H1 (cell line): ENCODE results near the gene ZBTB20. TPM values are rescaled to one million over a fixed set of nuclear protein-coding genes. Genes with fewer than 3 reads are reported as not detected.

ENCODE experiments used
- CTCF ChIA-PET: fragments of 300-600 bp; sonication (Branson Sonifier 250); formaldehyde crosslinking; loops from one replicate; lab custom pipeline; 2021; ENCODE audit not compliant: partially characterized antibody; lab: Charles Lee
- POLR2A ChIA-PET: fragments of 300-600 bp; sonication (Branson Sonifier 250); formaldehyde crosslinking; loops from one replicate; lab custom pipeline; 2021; ENCODE audit warnings: inconsistent platforms; ENCODE audit not compliant: partially characterized antibody; lab: Charles Lee
- DNase-seq, 2 experiments: peaks; one replicate each; pipeline versions ENCODE4 v3.0.0 to v3.0.0-alpha.2; 2010 to 2022; ENCODE audit warnings: low spot score in 2 of 2, low read depth in 1 of 2, mixed read lengths in 1 of 2
- FAIRE-seq: peaks from 2 replicates; lab custom pipeline; 2011; peaks lifted over from hg19 to GRCh38; lab: Jason Lieb, UNC
- H2AFZ ChIP-seq: 2 replicates; pipeline ENCODE4 v1.8.1; 2012; ENCODE audit warnings: low read length, inconsistent platforms
- H2AK5ac ChIP-seq: 2 replicates; pipeline ENCODE4 v1.6.1; 2013; ENCODE audit warnings: low read depth, low read length
- H2BK120ac ChIP-seq: replicated peaks from 2 replicates; pipeline ENCODE3; 2013; ENCODE audit warnings: low read depth, low read length, inconsistent platforms
- H2BK12ac ChIP-seq: 2 replicates; pipeline ENCODE4 v1.6.1; 2013; ENCODE audit warnings: low read depth, low read length
- H2BK15ac ChIP-seq: 2 replicates; pipeline ENCODE4 v1.6.1; 2013; ENCODE audit warnings: low read length
- H2BK20ac ChIP-seq: 2 replicates; pipeline ENCODE4 v1.6.1; 2013; ENCODE audit warnings: low read length
- H2BK5ac ChIP-seq: 2 replicates; pipeline ENCODE4 v1.6.1; 2013; ENCODE audit warnings: low read depth, low read length
- H3K14ac ChIP-seq: 2 replicates; pipeline ENCODE4 v1.6.1; 2013; ENCODE audit warnings: inconsistent platforms; ENCODE audit not compliant: insufficient read length
- H3K18ac ChIP-seq: 2 replicates; pipeline ENCODE4 v1.6.1; 2013; ENCODE audit warnings: low read length; ENCODE audit errors: extremely low read depth
- H3K23ac ChIP-seq: 2 replicates; pipeline ENCODE4 v1.6.1; 2013; ENCODE audit warnings: inconsistent platforms; ENCODE audit not compliant: insufficient read length
- H3K23me2 ChIP-seq: 2 replicates; pipeline ENCODE4 v1.6.1; 2013; ENCODE audit warnings: low read depth, low read length
- H3K27ac ChIP-seq: 2 replicates; pipeline ENCODE4 v1.6.1; 2011; ENCODE audit warnings: low read depth, low read length, inconsistent platforms
- H3K27me3 ChIP-seq, 4 experiments: replicated peaks in 1 of 4; 1 replicate in 1 of 4; 2 replicates in 3 of 4; pipeline versions ENCODE4 v1.6.1 to v1.8.1; 2011 to 2013; ENCODE audit warnings: low read length in 3 of 4, mild to moderate bottlenecking in 3 of 4, inconsistent platforms in 2 of 4, mixed read lengths in 2 of 4, moderate library complexity in 1 of 4; ENCODE audit not compliant: control insufficient read depth in 3 of 4, insufficient read depth in 3 of 4; ENCODE audit errors: extremely low read depth in 1 of 4
- H3K36me3 ChIP-seq, 4 experiments: 2 replicates each; pipeline versions ENCODE4 v1.6.1 to v1.8.1; 2011 to 2013; ENCODE audit warnings: mild to moderate bottlenecking in 4 of 4, low read length in 3 of 4, moderate library complexity in 2 of 4, control low read depth in 1 of 4, inconsistent platforms in 1 of 4; ENCODE audit not compliant: insufficient read depth in 4 of 4, control insufficient read depth in 2 of 4
- H3K4ac ChIP-seq: replicated peaks from 2 replicates; pipeline ENCODE3; 2013; ENCODE audit warnings: low read length, low read depth, mixed read lengths, inconsistent platforms; ENCODE audit not compliant: insufficient read length
- H3K4me1 ChIP-seq, 4 experiments: replicated peaks in 1 of 4; 1 replicate in 1 of 4; 2 replicates in 3 of 4; pipeline versions ENCODE4 v1.6.1 to v1.8.1; 2011 to 2013; ENCODE audit warnings: low read length in 3 of 4, inconsistent platforms in 2 of 4, mixed read lengths in 1 of 4; ENCODE audit not compliant: insufficient read depth in 4 of 4, control insufficient read depth in 3 of 4
- H3K4me2 ChIP-seq, 2 experiments: 2 replicates each; pipeline versions ENCODE4 v1.6.1 to v1.8.1; 2011 to 2013; ENCODE audit warnings: low read depth in 2 of 2, low read length in 2 of 2, control low read depth in 1 of 2, inconsistent platforms in 1 of 2, mild to moderate bottlenecking in 1 of 2; ENCODE audit not compliant: insufficient read depth in 1 of 2
- H3K4me3 ChIP-seq, 4 experiments: fragments of 200-600, 300-600 bp in 1 of 4; sonication (generic), shearing (Covaris generic), sonication (Bioruptor Twin) in 1 of 4; 2 replicates each; pipeline versions ENCODE4 v1.5.1 to v1.8.1; 2011 to 2016; ENCODE audit warnings: low read length in 4 of 4, low read depth in 3 of 4, control low read depth in 2 of 4, inconsistent platforms in 2 of 4, mild to moderate bottlenecking in 2 of 4, mixed read lengths in 1 of 4, moderate library complexity in 1 of 4; ENCODE audit not compliant: insufficient read depth in 2 of 4; ENCODE audit errors: extremely low read depth in 1 of 4
- H3K56ac ChIP-seq: replicated peaks from 2 replicates; pipeline ENCODE3; 2013; ENCODE audit warnings: low read depth, mild to moderate bottlenecking, mixed read lengths, low read length, inconsistent platforms; ENCODE audit not compliant: insufficient read length
- H3K79me1 ChIP-seq: 2 replicates; pipeline ENCODE4 v1.6.1; 2013; ENCODE audit warnings: low read depth, low read length, control low read depth
- H3K79me2 ChIP-seq, 2 experiments: 2 replicates each; pipeline versions ENCODE4 v1.6.1 to v1.8.1; 2012 to 2013; ENCODE audit warnings: low read length in 2 of 2, mild to moderate bottlenecking in 2 of 2, inconsistent platforms in 1 of 2; ENCODE audit not compliant: insufficient read depth in 2 of 2, control insufficient read depth in 1 of 2
- H3K9ac ChIP-seq, 4 experiments: replicated peaks in 1 of 4; 1 replicate in 1 of 4; 2 replicates in 3 of 4; pipeline versions ENCODE4 v1.6.1 to v1.8.1; 2011 to 2013; ENCODE audit warnings: low read depth in 3 of 4, low read length in 3 of 4, control low read depth in 2 of 4, mild to moderate bottlenecking in 2 of 4, moderate library complexity in 2 of 4, inconsistent platforms in 1 of 4; ENCODE audit errors: extremely low read depth in 1 of 4
- H3K9me3 ChIP-seq, 2 experiments: 2 replicates each; pipeline versions ENCODE4 v1.6.1 to v1.8.1; 2012 to 2013; ENCODE audit warnings: mild to moderate bottlenecking in 2 of 2, moderate library complexity in 2 of 2, control low read depth in 1 of 2, inconsistent platforms in 1 of 2, low read depth in 1 of 2, low read length in 1 of 2, mixed read lengths in 1 of 2; ENCODE audit not compliant: insufficient read depth in 2 of 2
- H4K20me1 ChIP-seq, 2 experiments: replicated peaks in 1 of 2; 2 replicates each; pipeline versions ENCODE3 to v1.8.1; 2011 to 2013; ENCODE audit warnings: inconsistent platforms in 2 of 2, low read length in 2 of 2, mild to moderate bottlenecking in 1 of 2; ENCODE audit not compliant: insufficient read depth in 2 of 2, control insufficient read depth in 1 of 2
- H4K5ac ChIP-seq: 2 replicates; pipeline ENCODE4 v1.6.1; 2013; ENCODE audit warnings: low read length, low read depth, mixed read lengths, inconsistent platforms; ENCODE audit not compliant: insufficient read length
- H4K8ac ChIP-seq: 2 replicates; pipeline ENCODE4 v1.8.0; 2013; ENCODE audit warnings: mild to moderate bottlenecking, moderate library complexity, low read length, inconsistent platforms; ENCODE audit not compliant: insufficient read depth; ENCODE audit errors: extremely low read depth
- H4K91ac ChIP-seq: replicated peaks from 2 replicates; pipeline ENCODE3; 2013; ENCODE audit warnings: low read length, mixed read lengths, inconsistent platforms; ENCODE audit not compliant: insufficient read length
- CBX5 ChIP-seq: fragments of 300-800, 300-1000 bp; sonication (generic); IDR thresholded peaks from 2 replicates; pipeline ENCODE4 v1.7.1; 2016; ENCODE audit warnings: antibody characterized with exemption, low read length, low read depth
- CHD1 ChIP-seq: IDR thresholded peaks from 2 replicates; pipeline ENCODE4 v1.6.1; 2012; ENCODE audit warnings: low read depth, low read length, improper control_type of control experiment
- CTCF ChIP-seq, 3 experiments: IDR thresholded peaks; 1 replicate in 2 of 3; 2 replicates in 1 of 3; pipeline versions ENCODE4 v1.5.1 to v1.6.1; 2011; ENCODE audit warnings: low read length in 3 of 3, mild to moderate bottlenecking in 3 of 3, inconsistent platforms in 2 of 3, low read depth in 1 of 3, moderate library complexity in 1 of 3; ENCODE audit not compliant: insufficient read depth in 1 of 3; ENCODE audit errors: control extremely low read depth in 1 of 3
- E2F6 ChIP-seq: IDR thresholded peaks from 2 replicates; pipeline ENCODE4 v1.6.1; 2012; ENCODE audit warnings: inconsistent platforms
- FOSL1 ChIP-seq: IDR thresholded peaks from 2 replicates; pipeline ENCODE4 v1.6.1; 2011; ENCODE audit warnings: mild to moderate bottlenecking, low read depth, low read length, moderate library complexity; ENCODE audit not compliant: insufficient read depth
- HDAC2 ChIP-seq, 2 experiments: fragments of 300-600 bp in 1 of 2; sonication (generic) in 1 of 2; IDR thresholded peaks; 2 replicates each; pipeline ENCODE4 v1.6.1; 2011 to 2012; ENCODE audit warnings: low read depth in 2 of 2, low read length in 2 of 2, mild to moderate bottlenecking in 2 of 2, moderate library complexity in 2 of 2, borderline replicate concordance in 1 of 2, inconsistent platforms in 1 of 2
- KDM1A ChIP-seq: fragments of 200-600, 300-600 bp; sonication (generic); IDR thresholded peaks from 2 replicates; pipeline ENCODE4 v1.7.1; 2016; ENCODE audit warnings: mild to moderate bottlenecking, low read length, borderline replicate concordance
- MAX ChIP-seq: IDR thresholded peaks from 2 replicates; pipeline ENCODE4 v1.6.1; 2012; ENCODE audit warnings: inconsistent platforms
- polyA plus RNA-seq, 7 experiments: library from polyadenylated mRNA; depleted of rRNA in 3 of 7; stranded (reverse) in 5 of 7; unstranded in 2 of 7; fragments of >200 nt in 5 of 7; fragments of 200-250 nt in 2 of 7; gene quantifications; 1 replicate in 5 of 7; 2 replicates in 1 of 7; 4 replicates in 1 of 7; pipeline versions ENCODE4 v1.2.1 to v1.2.3, GENCODE V29; 2011 to 2013; ENCODE audit warnings: missing spikeins in 2 of 7, mixed read lengths in 2 of 7
- total RNA-seq: library from RNA; stranded (reverse); fragmentation: NEBNext Ultra II Directional; extraction: Animal tissue kit (Norgen Biotek cat#: 25700); gene quantifications from 2 replicates; pipeline ENCODE4 v1.2.1, GENCODE V29; 2021

ZBTB20 gene
- total and polyA plus RNA-seq, 2 of the 8 experiments (the other 6 are each of a cell fraction or from before 2014, with no cell fraction given): 0.35 to 1.3 TPM

GRCh38 chr3:114760679-114761078, 386.4 kb downstream of the ZBTB20 start:
- ChIA-PET CTCF (interaction anchor here (0.6 kb wide), 1 partner anchor 856 kb away, joined by 4 read pairs; no protein-coding TSS in a partner anchor), POLR2A (no interaction called here)
- Histone ChIP-seq H4K91ac (no peak overlapping the region), H3K36me3 (no peaks in the 10 kb centered on the region), H2BK20ac (no peak overlapping the region), H3K27me3 (no peaks in the 10 kb centered on the region), H3K9ac (no peak overlapping the region), H3K4me2 (no peak overlapping the region), H3K27ac (no peak overlapping the region), H4K5ac (no peak overlapping the region), H3K4me1 (no peaks in the 10 kb centered on the region), H3K56ac (no peak overlapping the region), H3K79me2 (no peaks in the 10 kb centered on the region), H4K8ac (no peak overlapping the region), H2BK5ac (no peak overlapping the region), H3K18ac (no peak overlapping the region), H4K20me1 (no peaks in the 10 kb centered on the region), H2BK15ac (no peak overlapping the region), H2AK5ac (no peak overlapping the region), H3K23ac (no peak overlapping the region), H2AFZ (no peak overlapping the region), H3K14ac (no peak overlapping the region), H3K4ac (no peak overlapping the region), H3K4me3 (no peak overlapping the region), H3K23me2 (no peaks in the 10 kb centered on the region), H3K9me3 (no peaks in the 10 kb centered on the region), H2BK120ac (no peak overlapping the region), H2BK12ac (no peak overlapping the region), H3K79me1 (no peaks in the 10 kb centered on the region)
- no peak for DNase-seq
- FAIRE-seq: no peak
- no peak for TF ChIP-seq CHD1
- TF ChIP-seq KDM1A: no peak
- TF ChIP-seq HDAC2 (IDR thresholded peaks at IDR 0.05; ENCODE audit: borderline replicate concordance in 1 of 2, low read depth in 2 of 2, low read length in 2 of 2): no peak
- no peak for TF ChIP-seq FOSL1
- no peak for TF ChIP-seq MAX
- TF ChIP-seq CBX5: no peak
- TF ChIP-seq CTCF (IDR thresholded peaks at IDR 0.05; ENCODE audit: control extremely low read depth in 1 of 3, insufficient read depth in 1 of 3, low read depth in 1 of 3, low read length in 3 of 3): no peak
- TF ChIP-seq E2F6: no peak
